Neutrophil (primary cell): ENCODE measurements around the gene TNC.

Experiments used
- H3K27ac ChIP-seq: fragments of 200-600 bp; sonication (generic); 2 replicates; pipeline ENCODE4 v1.5.1; 2016; ENCODE audit warnings: mild to moderate bottlenecking, moderate library complexity
- H3K27me3 ChIP-seq: fragments of 200-600 bp; sonication (generic); 2 replicates; pipeline ENCODE4 v1.6.0; 2016; ENCODE audit warnings: mild to moderate bottlenecking
- H3K36me3 ChIP-seq: fragments of 200-600 bp; sonication (generic); 2 replicates; pipeline ENCODE4 v1.5.1; 2017
- H3K4me1 ChIP-seq, 2 experiments: fragments of 200-600 bp in 1 of 2; sonication (generic) in 1 of 2; 1 replicate in 1 of 2; 2 replicates in 1 of 2; pipeline versions ENCODE4 v1.5.1 to v1.6.1; 2013 to 2016; ENCODE audit warnings: low read depth in 1 of 2, low read length in 1 of 2, mild to moderate bottlenecking in 1 of 2, moderate library complexity in 1 of 2; ENCODE audit not compliant: control insufficient read depth in 1 of 2, insufficient read depth in 1 of 2
- H3K4me3 ChIP-seq, 2 experiments: fragments of 200-600 bp in 1 of 2; sonication (generic) in 1 of 2; 1 replicate in 1 of 2; 2 replicates in 1 of 2; pipeline ENCODE4 v1.5.1; 2013 to 2016; ENCODE audit warnings: low read depth in 1 of 2, low read length in 1 of 2, mild to moderate bottlenecking in 1 of 2, moderate library complexity in 1 of 2
- H3K9me3 ChIP-seq: fragments of 200-600 bp; sonication (generic); 2 replicates; pipeline ENCODE4 v1.5.1; 2016
- TF ChIP-seq, protein P1 (sequence below): fragments of 200-600 bp; sonication (generic); IDR thresholded peaks from 2 replicates; pipeline ENCODE4 v1.5.1; 2016; ENCODE audit warnings: antibody characterized with exemption

Gene TNC

DNA sequence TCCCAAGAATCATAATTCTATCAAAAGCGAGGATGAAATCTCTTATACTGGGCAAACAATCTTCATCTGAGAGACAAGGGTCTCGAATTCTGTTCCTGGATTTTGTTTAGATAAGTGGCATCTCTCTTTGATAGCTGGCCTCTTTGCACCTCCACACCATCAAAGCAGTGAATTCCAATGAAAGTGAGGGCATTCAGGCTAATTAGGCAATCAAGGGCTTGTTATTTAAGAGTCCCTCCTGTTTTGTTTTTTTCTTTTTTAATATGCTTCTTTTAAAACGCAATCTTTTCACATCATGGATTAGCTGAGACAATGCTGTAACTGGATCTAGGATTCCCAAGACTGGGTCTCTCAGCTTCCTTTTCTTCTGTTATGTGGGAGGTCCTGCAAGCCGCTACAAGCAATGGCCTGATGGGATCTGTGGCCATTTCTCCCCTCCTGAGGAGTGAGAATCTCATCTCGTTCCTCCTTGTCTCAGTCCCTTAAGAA lies 67.9 kb downstream of the TNC start:
- Histone ChIP-seq H3K4me1 (no peaks in the 10 kb centered on the region), H3K36me3 (no peaks in the 10 kb centered on the region), H3K9me3 (no peaks in the 10 kb centered on the region), H3K4me3 (no peak overlapping the region), H3K27ac (no peak overlapping the region), H3K27me3 (peaks cover 12% of the 10 kb centered on the region)
- TF ChIP-seq, protein P1, sequence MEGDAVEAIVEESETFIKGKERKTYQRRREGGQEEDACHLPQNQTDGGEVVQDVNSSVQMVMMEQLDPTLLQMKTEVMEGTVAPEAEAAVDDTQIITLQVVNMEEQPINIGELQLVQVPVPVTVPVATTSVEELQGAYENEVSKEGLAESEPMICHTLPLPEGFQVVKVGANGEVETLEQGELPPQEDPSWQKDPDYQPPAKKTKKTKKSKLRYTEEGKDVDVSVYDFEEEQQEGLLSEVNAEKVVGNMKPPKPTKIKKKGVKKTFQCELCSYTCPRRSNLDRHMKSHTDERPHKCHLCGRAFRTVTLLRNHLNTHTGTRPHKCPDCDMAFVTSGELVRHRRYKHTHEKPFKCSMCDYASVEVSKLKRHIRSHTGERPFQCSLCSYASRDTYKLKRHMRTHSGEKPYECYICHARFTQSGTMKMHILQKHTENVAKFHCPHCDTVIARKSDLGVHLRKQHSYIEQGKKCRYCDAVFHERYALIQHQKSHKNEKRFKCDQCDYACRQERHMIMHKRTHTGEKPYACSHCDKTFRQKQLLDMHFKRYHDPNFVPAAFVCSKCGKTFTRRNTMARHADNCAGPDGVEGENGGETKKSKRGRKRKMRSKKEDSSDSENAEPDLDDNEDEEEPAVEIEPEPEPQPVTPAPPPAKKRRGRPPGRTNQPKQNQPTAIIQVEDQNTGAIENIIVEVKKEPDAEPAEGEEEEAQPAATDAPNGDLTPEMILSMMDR, result no peak

DNA sequence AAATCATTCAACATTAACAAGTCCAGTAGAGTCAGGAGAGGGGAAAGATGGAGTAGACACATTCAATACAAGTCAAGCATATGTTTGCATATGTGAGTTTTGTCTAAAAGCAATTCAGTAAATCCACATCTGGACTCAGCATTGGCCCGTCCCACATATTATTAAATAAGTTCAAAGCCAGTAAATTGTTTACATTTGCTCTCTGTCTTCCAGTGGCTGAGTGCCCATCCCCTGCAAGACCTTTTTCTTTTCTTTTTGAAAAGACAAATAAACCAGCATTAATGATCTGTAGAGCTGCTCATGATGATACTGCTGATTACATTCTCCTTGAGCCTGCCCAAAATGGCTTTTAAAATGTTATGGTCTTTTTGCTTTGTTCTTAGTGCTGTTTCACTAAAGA lies 71.1 kb downstream of the TNC start:
- Histone ChIP-seq H3K9me3 (no peaks in the 10 kb centered on the region), H3K27ac (no peak overlapping the region), H3K27me3 (peaks cover 11% of the 10 kb centered on the region), H3K36me3 (no peaks in the 10 kb centered on the region), H3K4me3 (no peak overlapping the region), H3K4me1 (no peaks in the 10 kb centered on the region)
- TF ChIP-seq, protein P1, result no peak

DNA sequence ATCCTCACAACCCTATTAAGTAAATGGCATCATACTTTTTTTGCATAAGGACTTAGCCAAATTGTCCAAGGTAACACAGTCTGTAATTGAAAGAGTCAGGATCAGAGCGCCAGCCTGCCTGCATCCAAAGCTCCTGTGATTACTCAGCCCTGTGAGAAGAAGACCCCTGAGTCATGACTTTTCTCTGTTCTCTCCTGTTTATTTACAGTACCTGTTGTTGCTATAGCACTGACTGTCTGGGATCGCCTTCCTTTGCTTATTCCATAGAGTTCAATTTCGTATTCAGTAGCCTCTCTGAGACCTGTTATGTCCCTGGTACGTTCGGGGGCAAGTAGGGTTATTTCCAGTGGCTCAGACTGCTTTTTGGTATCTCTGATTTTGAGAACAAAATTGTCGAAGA lies 71.8 kb downstream of the TNC start:
- Histone ChIP-seq H3K36me3 (no peaks in the 10 kb centered on the region), H3K4me3 (no peak overlapping the region), H3K9me3 (no peaks in the 10 kb centered on the region), H3K4me1 (no peaks in the 10 kb centered on the region), H3K27me3 (peaks cover 18% of the 10 kb centered on the region), H3K27ac (no peak overlapping the region)
- TF ChIP-seq, protein P1, result no peak

DNA sequence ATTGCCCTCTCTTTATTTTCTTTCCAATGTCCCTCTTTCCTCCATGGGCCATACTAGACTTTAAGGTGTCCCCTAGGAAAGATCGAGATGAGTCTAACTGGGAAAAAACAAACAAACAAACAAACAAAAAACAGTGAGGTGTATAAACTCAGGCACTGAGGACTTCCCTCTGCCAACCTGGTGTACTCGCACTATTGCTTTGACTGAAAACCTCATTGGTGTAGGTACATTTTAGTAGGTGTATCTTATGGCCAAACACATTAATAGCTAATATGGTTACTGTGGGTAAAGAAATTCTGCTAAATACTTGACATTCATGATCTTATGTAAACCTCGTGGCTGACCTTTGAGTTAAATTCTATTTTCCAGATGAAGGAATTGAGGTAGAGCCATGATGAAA lies 74.3 kb downstream of the TNC start:
- Histone ChIP-seq H3K27ac (no peak overlapping the region), H3K4me3 (no peak overlapping the region), H3K36me3 (no peaks in the 10 kb centered on the region), H3K4me1 (no peaks in the 10 kb centered on the region), H3K27me3 (peaks cover 18% of the 10 kb centered on the region), H3K9me3 (no peaks in the 10 kb centered on the region)
- TF ChIP-seq, protein P1, result no peak

DNA sequence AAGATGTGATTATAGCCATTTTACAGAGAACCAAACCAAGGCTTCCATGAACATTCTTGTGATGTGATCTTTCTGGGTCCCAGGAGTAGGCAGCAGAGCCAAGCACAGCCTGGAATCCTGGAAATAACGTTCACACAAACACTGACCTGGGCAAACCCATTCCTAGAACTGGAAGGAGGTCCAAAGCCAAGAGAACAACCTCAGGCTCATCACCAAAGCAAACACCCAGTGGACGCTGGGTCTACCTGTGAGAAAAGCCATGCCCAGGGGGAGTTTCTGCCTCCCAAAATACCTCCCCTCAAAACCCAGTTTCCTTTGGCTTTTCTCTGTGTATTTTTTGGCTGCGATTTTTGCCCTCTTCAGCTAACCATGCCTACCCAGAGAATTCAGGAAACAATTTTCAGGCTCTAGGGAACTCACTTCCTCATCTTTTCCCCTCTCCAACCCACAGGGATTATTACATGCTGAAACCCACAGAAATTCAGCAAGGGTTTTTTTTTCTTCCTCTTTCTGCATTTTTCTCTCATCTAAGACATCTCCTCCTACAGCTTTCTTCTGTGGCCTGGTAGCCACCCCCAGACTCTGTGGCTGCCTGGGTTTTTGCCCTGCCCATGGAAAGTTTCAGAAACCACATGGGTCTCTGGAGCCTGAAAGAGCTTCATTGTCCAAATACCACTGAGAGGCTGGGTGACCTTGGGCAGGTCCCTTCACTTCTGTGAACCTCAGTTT lies 75.0 kb downstream of the TNC start:
- Histone ChIP-seq H3K4me1 (no peaks in the 10 kb centered on the region), H3K27ac (no peak overlapping the region), H3K9me3 (no peaks in the 10 kb centered on the region), H3K27me3 (peaks cover 18% of the 10 kb centered on the region), H3K4me3 (no peak overlapping the region), H3K36me3 (no peaks in the 10 kb centered on the region)
- TF ChIP-seq, protein P1, result no peak
